Measurements from ENCODE around the gene ARHGAP24.
"Not testable (repeated sequence)": the region's sequence is repeated elsewhere in the genome, so short reads cannot be mapped to it uniquely, and the experiment has no call there.

ARHGAP24 gene

GRCh38 chr4:85842540-85842939 is 367.6 kb downstream of the ARHGAP24 start:
- TF ChIP-seq CTCF (IDR thresholded peaks at IDR 0.05) = no peak
- H3K27ac ChIP-seq = peak overlapping the region; percentile 70
- H3K36me3 ChIP-seq = no peaks in the 10 kb centered on the region
- peaks cover 23 to 35% of the 10 kb centered on the region in 2 experiments for H3K4me1 ChIP-seq (ENCODE audit: control insufficient read depth in 1 of 2, insufficient read depth in 1 of 2, low read depth in 1 of 2, low read length in 1 of 2)
- no peaks in the 10 kb centered on the region for H3K27me3 ChIP-seq
- H3K9me3 ChIP-seq = no peaks in the 10 kb centered on the region
- no peak overlapping the region for H3K4me3 ChIP-seq (ENCODE audit: low read depth in 1 of 2, low read length in 1 of 2)

GRCh38 chr4:85853740-85854139 is 378.8 kb downstream of the ARHGAP24 start:
- not testable (repeated sequence) for H3K36me3 ChIP-seq

GRCh38 chr4:85854546-85854945 is 379.6 kb downstream of the ARHGAP24 start:
- H3K4me3 ChIP-seq (ENCODE audit: low read depth in 1 of 2, low read length in 1 of 2) = no peak overlapping the region
- no peaks in the 10 kb centered on the region for H3K4me1 ChIP-seq (ENCODE audit: control insufficient read depth in 1 of 2, insufficient read depth in 1 of 2, low read depth in 1 of 2, low read length in 1 of 2)
- no peak overlapping the region for H3K27ac ChIP-seq
- no peaks in the 10 kb centered on the region for H3K9me3 ChIP-seq
- no peak for TF ChIP-seq CTCF (IDR thresholded peaks at IDR 0.05)
- H3K36me3 ChIP-seq = peaks cover 3% of the 10 kb centered on the region
- no peaks in the 10 kb centered on the region for H3K27me3 ChIP-seq

More at GRCh38 chr4:85853740-85854139, 378.8 kb downstream of the ARHGAP24 start:
- H3K4me1 ChIP-seq (ENCODE audit: control insufficient read depth in 1 of 2, insufficient read depth in 1 of 2, low read depth in 1 of 2, low read length in 1 of 2); H3K27me3 ChIP-seq; H3K9me3 ChIP-seq; H3K27ac ChIP-seq; H3K4me3 ChIP-seq (ENCODE audit: low read depth in 1 of 2, low read length in 1 of 2): not testable (repeated sequence)

GRCh38 chr4:85860066-85860740 is 385.3 kb downstream of the ARHGAP24 start:
- Histone ChIP-seq H3K4me1 (ENCODE audit: control insufficient read depth in 1 of 2, insufficient read depth in 1 of 2, low read depth in 1 of 2, low read length in 1 of 2) (peaks cover 6 to 8% of the 10 kb centered on the region in 2 experiments), H3K9me3 (no peaks in the 10 kb centered on the region), H3K4me3 (ENCODE audit: low read depth in 1 of 2, low read length in 1 of 2) (no peak overlapping the region), H3K36me3 (peaks cover 3% of the 10 kb centered on the region), H3K27ac (no peak overlapping the region), H3K27me3 (no peaks in the 10 kb centered on the region)
- TF ChIP-seq CTCF (IDR thresholded peaks at IDR 0.05) = no peak

- no peaks in the 10 kb centered on the region for H3K27me3 ChIP-seq
- TF ChIP-seq CTCF (IDR thresholded peaks at IDR 0.05) = no peak
- peaks cover 6 to 8% of the 10 kb centered on the region in 2 experiments for H3K4me1 ChIP-seq (ENCODE audit: control insufficient read depth in 1 of 2, insufficient read depth in 1 of 2, low read depth in 1 of 2, low read length in 1 of 2)
- H3K9me3 ChIP-seq = no peaks in the 10 kb centered on the region
- H3K27ac ChIP-seq = no peak overlapping the region
- peaks cover 3% of the 10 kb centered on the region for H3K36me3 ChIP-seq
- no peak overlapping the region for H3K4me3 ChIP-seq (ENCODE audit: low read depth in 1 of 2, low read length in 1 of 2)
These were observed 386.3 kb downstream of the ARHGAP24 start for GRCh38 chr4:85861064-85861765.

- Histone ChIP-seq H3K4me1 (ENCODE audit: control insufficient read depth in 1 of 2, insufficient read depth in 1 of 2, low read depth in 1 of 2, low read length in 1 of 2) (peaks cover 6 to 8% of the 10 kb centered on the region in 2 experiments), H3K27ac (no peak overlapping the region), H3K9me3 (no peaks in the 10 kb centered on the region), H3K27me3 (no peaks in the 10 kb centered on the region), H3K4me3 (ENCODE audit: low read depth in 1 of 2, low read length in 1 of 2) (no peak overlapping the region), H3K36me3 (peaks cover 3% of the 10 kb centered on the region)
- TF ChIP-seq CTCF (IDR thresholded peaks at IDR 0.05) = no peak
These were observed 387.9 kb downstream of the ARHGAP24 start for GRCh38 chr4:85862896-85863295.

Measured in neutrophil (primary cell).